ENCODE results near the gene LCMT1.

The LCMT1 gene

DNA sequence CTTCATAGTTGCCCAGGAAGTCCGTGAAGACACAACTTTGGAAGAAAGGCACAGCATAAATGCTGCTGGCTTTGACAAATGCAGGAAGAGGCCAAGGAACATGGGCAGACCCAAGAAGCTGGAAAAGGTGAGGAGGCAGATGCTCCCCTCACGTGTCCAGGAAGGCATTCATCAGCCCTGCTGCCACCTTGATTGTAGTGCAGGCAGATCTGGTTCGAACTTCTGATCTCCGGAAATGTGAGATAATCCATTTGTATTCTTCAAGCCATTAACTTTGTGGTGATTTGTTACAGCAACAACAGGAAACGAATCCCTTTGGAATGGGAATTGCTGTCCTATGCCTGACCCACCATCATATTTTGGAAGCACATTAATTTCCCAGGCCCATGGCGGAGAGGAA lies 28.5 kb upstream of the LCMT1 start:
- Histone ChIP-seq H3K4me2 (ENCODE audit: insufficient read depth, low read length) (no peak overlapping the region), H3K27ac (ENCODE audit: low read length) (no peak overlapping the region), H3K4me1 (ENCODE audit: insufficient read depth, low read length) (no peaks in the 10 kb centered on the region), H2AFZ (ENCODE audit: low read depth, low read length) (no peak overlapping the region), H3K9ac (ENCODE audit: low read depth, low read length) (no peak overlapping the region), H3K36me3 (ENCODE audit: insufficient read depth, low read length) (no peaks in the 10 kb centered on the region), H4K20me1 (ENCODE audit: insufficient read depth, low read length) (no peaks in the 10 kb centered on the region), H3K9me3 (ENCODE audit: insufficient read depth, low read length, severe bottlenecking) (peaks cover 5% of the 10 kb centered on the region), H3K79me2 (ENCODE audit: insufficient read depth, low read length) (no peaks in the 10 kb centered on the region), H3K4me3 (ENCODE audit: low read depth in 1 of 2, low read length in 2 of 2) (no peak overlapping the region), H3K27me3 (ENCODE audit: insufficient read depth, low read length, poor library complexity) (no peaks in the 10 kb centered on the region)
- DNase-seq, result no peak
- ATAC-seq (ENCODE audit: insufficient read depth, low read depth), result no peak
- TF ChIP-seq CTCF (IDR thresholded peaks at IDR 0.05; ENCODE audit: borderline replicate concordance, extremely low read depth, low read length, poor library complexity, severe bottlenecking), result no peak
- no peak for TF ChIP-seq EZH2 (IDR thresholded peaks at IDR 0.05; ENCODE audit: borderline replicate concordance, low read depth, low read length, severe bottlenecking)

GRCh38 chr16:25083701-25084100 lies 27.8 kb upstream of the LCMT1 start:
- Histone ChIP-seq H3K4me1 (ENCODE audit: insufficient read depth, low read length) (no peaks in the 10 kb centered on the region), H4K20me1 (ENCODE audit: insufficient read depth, low read length) (no peaks in the 10 kb centered on the region), H2AFZ (ENCODE audit: low read depth, low read length) (no peak overlapping the region), H3K9me3 (ENCODE audit: insufficient read depth, low read length, severe bottlenecking) (no peaks in the 10 kb centered on the region), H3K4me3 (ENCODE audit: low read depth in 1 of 2, low read length in 2 of 2) (no peak overlapping the region), H3K36me3 (ENCODE audit: insufficient read depth, low read length) (no peaks in the 10 kb centered on the region), H3K27me3 (ENCODE audit: insufficient read depth, low read length, poor library complexity) (no peaks in the 10 kb centered on the region), H3K27ac (ENCODE audit: low read length) (no peak overlapping the region), H3K9ac (ENCODE audit: low read depth, low read length) (no peak overlapping the region), H3K79me2 (ENCODE audit: insufficient read depth, low read length) (no peaks in the 10 kb centered on the region), H3K4me2 (ENCODE audit: insufficient read depth, low read length) (no peak overlapping the region)
- TF ChIP-seq CTCF (IDR thresholded peaks at IDR 0.05; ENCODE audit: borderline replicate concordance, extremely low read depth, low read length, poor library complexity, severe bottlenecking) (no peak), EZH2 (IDR thresholded peaks at IDR 0.05; ENCODE audit: borderline replicate concordance, low read depth, low read length, severe bottlenecking) (no peak)
- DNase-seq (no peak), ATAC-seq (ENCODE audit: insufficient read depth, low read depth) (no peak)

DNA sequence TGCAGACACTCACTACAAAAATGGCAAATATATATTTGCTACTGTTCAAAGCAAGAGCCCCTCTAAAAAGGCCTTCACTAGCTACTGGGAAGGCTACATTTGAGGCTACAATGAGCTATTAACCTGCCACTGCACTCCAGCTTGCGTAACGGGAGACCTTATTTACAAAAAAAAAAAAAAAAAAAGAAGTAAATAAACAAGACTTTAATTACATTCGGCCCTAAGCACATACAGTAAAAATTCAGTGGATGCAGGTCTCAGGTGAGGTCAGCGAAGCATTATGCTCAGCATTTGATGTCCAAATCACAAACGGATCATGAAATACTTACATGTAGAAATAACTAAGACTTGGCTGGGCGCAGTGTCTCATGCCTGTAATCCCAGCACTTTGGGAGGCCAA lies 26.7 kb upstream of the LCMT1 start:
- Histone ChIP-seq H3K27ac (ENCODE audit: low read length) (no peak overlapping the region), H3K36me3 (ENCODE audit: insufficient read depth, low read length) (no peaks in the 10 kb centered on the region), H2AFZ (ENCODE audit: low read depth, low read length) (no peak overlapping the region), H3K27me3 (ENCODE audit: insufficient read depth, low read length, poor library complexity) (no peaks in the 10 kb centered on the region), H4K20me1 (ENCODE audit: insufficient read depth, low read length) (no peaks in the 10 kb centered on the region), H3K9me3 (ENCODE audit: insufficient read depth, low read length, severe bottlenecking) (no peaks in the 10 kb centered on the region), H3K9ac (ENCODE audit: low read depth, low read length) (no peak overlapping the region), H3K79me2 (ENCODE audit: insufficient read depth, low read length) (no peaks in the 10 kb centered on the region), H3K4me3 (ENCODE audit: low read depth in 1 of 2, low read length in 2 of 2) (no peak overlapping the region), H3K4me1 (ENCODE audit: insufficient read depth, low read length) (no peaks in the 10 kb centered on the region), H3K4me2 (ENCODE audit: insufficient read depth, low read length) (no peak overlapping the region)
- TF ChIP-seq EZH2 (IDR thresholded peaks at IDR 0.05; ENCODE audit: borderline replicate concordance, low read depth, low read length, severe bottlenecking), result no peak
- no peak for TF ChIP-seq CTCF (IDR thresholded peaks at IDR 0.05; ENCODE audit: borderline replicate concordance, extremely low read depth, low read length, poor library complexity, severe bottlenecking)
- no peak for ATAC-seq (ENCODE audit: insufficient read depth, low read depth)
- DNase-seq, result no peak

DNA sequence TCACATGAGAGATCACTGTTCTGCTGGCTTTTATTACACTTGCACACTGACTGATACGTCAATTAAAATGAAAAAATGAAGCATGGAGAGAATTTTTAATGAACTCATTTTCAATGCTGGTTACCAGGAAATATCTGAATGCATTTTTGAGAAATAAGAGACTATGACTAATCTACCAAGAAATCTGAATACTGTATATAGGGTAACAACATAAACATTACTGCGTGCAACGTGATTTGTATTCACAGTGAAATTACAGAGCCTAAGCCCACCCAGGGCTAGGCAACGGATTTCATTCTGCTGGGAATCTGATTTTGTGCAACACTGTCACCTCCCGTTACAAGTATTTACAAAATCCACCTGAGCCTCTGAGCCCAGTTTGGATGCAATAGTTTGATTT lies 23.8 kb upstream of the LCMT1 start:
- H3K27me3 ChIP-seq (ENCODE audit: insufficient read depth, low read length, poor library complexity), result no peaks in the 10 kb centered on the region
- TF ChIP-seq EZH2 (IDR thresholded peaks at IDR 0.05; ENCODE audit: borderline replicate concordance, low read depth, low read length, severe bottlenecking), result no peak
- no peak for TF ChIP-seq CTCF (IDR thresholded peaks at IDR 0.05; ENCODE audit: borderline replicate concordance, extremely low read depth, low read length, poor library complexity, severe bottlenecking)
- H3K4me1 ChIP-seq (ENCODE audit: insufficient read depth, low read length), result 0 out of 2 replicates have a peak, but pooled peaks cover 4% of the 10 kb centered on the region
- no peaks in the 10 kb centered on the region for H3K79me2 ChIP-seq (ENCODE audit: insufficient read depth, low read length)
- no peak overlapping the region for H3K27ac ChIP-seq (ENCODE audit: low read length)
- H3K9me3 ChIP-seq (ENCODE audit: insufficient read depth, low read length, severe bottlenecking), result no peaks in the 10 kb centered on the region
- DNase-seq (no peak), ATAC-seq (ENCODE audit: insufficient read depth, low read depth) (no peak)
- no peak overlapping the region for H3K4me2 ChIP-seq (ENCODE audit: insufficient read depth, low read length)
- no peak overlapping the region for H3K4me3 ChIP-seq (ENCODE audit: low read depth in 1 of 2, low read length in 2 of 2)
- no peaks in the 10 kb centered on the region for H4K20me1 ChIP-seq (ENCODE audit: insufficient read depth, low read length)
- H2AFZ ChIP-seq (ENCODE audit: low read depth, low read length), result no peak overlapping the region
- no peak overlapping the region for H3K9ac ChIP-seq (ENCODE audit: low read depth, low read length)
- H3K36me3 ChIP-seq (ENCODE audit: insufficient read depth, low read length), result no peaks in the 10 kb centered on the region
